ENCODE data around the gene SLC25A26. TPM values are rescaled to one million over a fixed set of nuclear protein-coding genes. Genes with fewer than 3 reads are reported as not detected.

The SLC25A26 gene
- total and polyA plus RNA-seq, 2 of the 13 experiments (the other 11 are each of a cell fraction or from before 2014, with no cell fraction given) = 23.1 to 32.7 TPM

- Histone ChIP-seq H4K20me1 (ENCODE audit: insufficient read depth, low read length) (no peaks in the 10 kb centered on the region), H3K36me3 (replicated peaks in 1 of 2; ENCODE audit: control insufficient read depth in 1 of 2, insufficient read depth in 2 of 2, low read length in 2 of 2) (peaks cover 48 to 98% of the 10 kb centered on the region in 2 experiments), H2AFZ (ENCODE audit: low read length) (no peak overlapping the region), H3K4me1 (ENCODE audit: insufficient read depth, low read length) (peaks cover 5% of the 10 kb centered on the region), H3K9ac (ENCODE audit: insufficient read depth, low read depth, low read length) (no peak overlapping the region), H3K27me3 (ENCODE audit: control insufficient read depth in 1 of 2, insufficient read depth in 2 of 2, low read length in 2 of 2) (no peaks in the 10 kb centered on the region), H3K9me3 (ENCODE audit: low read length) (no peaks in the 10 kb centered on the region), H3K27ac (ENCODE audit: extremely low read length, insufficient read depth, low read length) (no peak overlapping the region), H3K4me3 (replicated peaks in 1 of 3; ENCODE audit: insufficient read depth in 1 of 3, low read depth in 2 of 3, low read length in 3 of 3) (no peak overlapping the region), H3K79me2 (ENCODE audit: insufficient read depth, low read length) (no peaks in the 10 kb centered on the region), H3K4me2 (ENCODE audit: low read depth, low read length) (no peak overlapping the region)
- POLR2A ChIA-PET = no interaction called here
- ATAC-seq (no peak), DNase-seq (ENCODE audit: low spot score) (no peak), FAIRE-seq (no peak)
- no peak for TF ChIP-seq CBFB (CRISPR knock-in tag; IDR thresholded peaks at IDR 0.05)
- TF ChIP-seq ZGPAT (CRISPR knock-in tag; IDR thresholded peaks at IDR 0.05) = no peak
- TF ChIP-seq TCF7L2 (IDR thresholded peaks at IDR 0.05; ENCODE audit: low read depth, low read length) = no peak
- TF ChIP-seq ZNF672 (CRISPR knock-in tag; IDR thresholded peaks at IDR 0.05) = no peak
- no peak for TF ChIP-seq PAXIP1 (CRISPR knock-in tag; conservative IDR thresholded peaks at IDR 0.05)
- TF ChIP-seq MYC (CRISPR knock-in tag; IDR thresholded peaks at IDR 0.05; ENCODE audit: borderline replicate concordance) = no peak
- no peak for TF ChIP-seq JARID2 (CRISPR knock-in tag; IDR thresholded peaks at IDR 0.05; ENCODE audit: insufficient replicate concordance)
- no peak for TF ChIP-seq TEAD3 (CRISPR knock-in tag; optimal IDR thresholded peaks at IDR 0.05; ENCODE audit: borderline replicate concordance)
- over 99% methylated on average over 10 of the region's 10 CpGs for WGBS (ENCODE audit: low lambda C conversion rate)
- in situ Hi-C loops (cut with HindIII; ENCODE audit: extremely low pct_ligation_motif_present, low pct_unique_long_range_greater_than_20kb) (loop anchor here (10.0 kb wide), 1 partner anchor 107 kb away; no protein-coding TSS in a partner anchor), intact Hi-C loops (cut with micrococcal nuclease; ENCODE audit: unreplicated experiment) (no loop called here)
- CTCF ChIA-PET (ENCODE audit: low intra/inter-chr PET ratio, low total read pairs) = no interaction called here
- no TSS peak for BruUV-seq (replicated peaks)
Measured at GRCh38 chr3:66382142-66382541, 161.3 kb downstream of the SLC25A26 start.
